ENCODE measurements around the gene SLCO3A1.

Gene SLCO3A1

GRCh38 chr15:92100751-92101150 is 247.2 kb downstream of the SLCO3A1 start:
- no peak for DNase-seq (ENCODE audit: low read depth)

GRCh38 chr15:92101708-92102394 is 248.3 kb downstream of the SLCO3A1 start:
- no peak for DNase-seq (ENCODE audit: low read depth)

GRCh38 chr15:92102395-92102755 is 248.9 kb downstream of the SLCO3A1 start:
- DNase-seq (ENCODE audit: low read depth): no peak

- DNase-seq (ENCODE audit: low read depth): no peak
These were observed 250.6 kb downstream of the SLCO3A1 start for GRCh38 chr15:92104072-92104471.

- no peak for DNase-seq (ENCODE audit: low read depth)
These were observed 252.1 kb downstream of the SLCO3A1 start for GRCh38 chr15:92105611-92106010.

- DNase-seq (ENCODE audit: low read depth): no peak
These were observed 254.0 kb downstream of the SLCO3A1 start for GRCh38 chr15:92107510-92107909.

- no peak for DNase-seq (ENCODE audit: low read depth)
These were observed 255.8 kb downstream of the SLCO3A1 start for GRCh38 chr15:92109191-92109873.

GRCh38 chr15:92111291-92111690 is 257.8 kb downstream of the SLCO3A1 start:
- no peak for DNase-seq (ENCODE audit: low read depth)

- DNase-seq (ENCODE audit: low read depth): no peak
These were observed 258.2 kb downstream of the SLCO3A1 start for GRCh38 chr15:92111751-92112150.

GRCh38 chr15:92112180-92112579 is 258.7 kb downstream of the SLCO3A1 start:
- no peak for DNase-seq (ENCODE audit: low read depth)

- no peak for DNase-seq (ENCODE audit: low read depth)
These were observed 259.2 kb downstream of the SLCO3A1 start for GRCh38 chr15:92112711-92113110.

GRCh38 chr15:92113832-92114231 is 260.3 kb downstream of the SLCO3A1 start:
- DNase-seq (ENCODE audit: low read depth): no peak

- no peak for DNase-seq (ENCODE audit: low read depth)
These were observed 262.3 kb downstream of the SLCO3A1 start for GRCh38 chr15:92115834-92116233.

GRCh38 chr15:92116330-92116729 is 262.8 kb downstream of the SLCO3A1 start:
- DNase-seq (ENCODE audit: low read depth): no peak

GRCh38 chr15:92117261-92117731 is 263.8 kb downstream of the SLCO3A1 start:
- DNase-seq (ENCODE audit: low read depth): no peak

GRCh38 chr15:92118162-92118935 is 264.8 kb downstream of the SLCO3A1 start:
- DNase-seq (ENCODE audit: low read depth): peak; percentile 20

- no peak for DNase-seq (ENCODE audit: low read depth)
These were observed 265.4 kb downstream of the SLCO3A1 start for GRCh38 chr15:92118936-92119325.

- DNase-seq (ENCODE audit: low read depth): no peak
These were observed 266.7 kb downstream of the SLCO3A1 start for GRCh38 chr15:92120094-92120795.

- no peak for DNase-seq (ENCODE audit: low read depth)
These were observed 267.5 kb downstream of the SLCO3A1 start for GRCh38 chr15:92121047-92121446.

GRCh38 chr15:92122259-92122658 is 268.8 kb downstream of the SLCO3A1 start:
- DNase-seq (ENCODE audit: low read depth): no peak

- DNase-seq (ENCODE audit: low read depth): no peak
These were observed 270.6 kb downstream of the SLCO3A1 start for GRCh38 chr15:92123962-92124656.

- no peak for DNase-seq (ENCODE audit: low read depth)
These were observed 271.1 kb downstream of the SLCO3A1 start for GRCh38 chr15:92124657-92125010.
